22Rv1 (cell line): Measurements from ENCODE around the gene ARHGAP31.
"Not testable (repeated sequence)": the region's sequence is repeated elsewhere in the genome, so short reads cannot be mapped to it uniquely, and the experiment has no call there.

Experiments used
- H3K27ac ChIP-seq: fragments of 450-650 bp; 2 replicates; pipeline ENCODE4 v1.5.1; 2017
- CTCF ChIP-seq: fragments of 450-650 bp; IDR thresholded peaks from 2 replicates; pipeline ENCODE4 v1.5.1; 2017; ENCODE audit warnings: mild to moderate bottlenecking
- ZFX ChIP-seq: fragments of 450-650 bp; IDR thresholded peaks from 2 replicates; pipeline ENCODE4 v1.6.1; 2017; ENCODE audit warnings: antibody characterized with exemption, borderline replicate concordance

Gene ARHGAP31

GRCh38 chr3:119313461-119313860 is 19.3 kb downstream of the ARHGAP31 start:
- no peak for TF ChIP-seq ZFX
- TF ChIP-seq CTCF: no peak
- no peak overlapping the region for H3K27ac ChIP-seq

- H3K27ac ChIP-seq: no peak overlapping the region
- TF ChIP-seq ZFX (no peak), CTCF (no peak)
Observed at GRCh38 chr3:119314821-119315220, 20.6 kb downstream of the ARHGAP31 start.

GRCh38 chr3:119315600-119316312 is 21.6 kb downstream of the ARHGAP31 start:
- no peak overlapping the region for H3K27ac ChIP-seq
- TF ChIP-seq ZFX: no peak
- TF ChIP-seq CTCF: no peak

GRCh38 chr3:119316313-119316670 is 22.1 kb downstream of the ARHGAP31 start:
- TF ChIP-seq CTCF (no peak), ZFX (no peak)
- no peak overlapping the region for H3K27ac ChIP-seq

- TF ChIP-seq ZFX (no peak), CTCF (no peak)
- no peak overlapping the region for H3K27ac ChIP-seq
Observed at GRCh38 chr3:119318876-119319275, 24.7 kb downstream of the ARHGAP31 start.

- TF ChIP-seq CTCF (no peak), ZFX (no peak)
- no peak overlapping the region for H3K27ac ChIP-seq
Observed at GRCh38 chr3:119319311-119319710, 25.1 kb downstream of the ARHGAP31 start.

GRCh38 chr3:119320785-119321184 is 26.6 kb downstream of the ARHGAP31 start:
- H3K27ac ChIP-seq: not testable (repeated sequence)
